HEK293 (cell line): ENCODE results near the gene RPL36A.

Experiments used
- CTCF ChIA-PET: fragments of 350-600 bp; formaldehyde crosslinking; extraction: SDS; loops from one replicate; lab custom pipeline; 2021; ENCODE audit warnings: antibody characterized with exemption; lab: Yijun Ruan, JAX
- POLR2A ChIA-PET: fragments of 300-600 bp; formaldehyde crosslinking; extraction: SDS; loops from one replicate; lab custom pipeline; 2020; ENCODE audit warnings: antibody characterized with exemption, inconsistent platforms; lab: Yijun Ruan, JAX
- H3K27ac ChIP-seq: fragments of 200-500 bp; sonication (Bioruptor generic); 2 replicates; pipeline ENCODE4 v1.5.1; 2014; ENCODE audit warnings: low read depth, low read length, control low read depth, inconsistent platforms; ENCODE audit errors: extremely low read depth
- H3K36me3 ChIP-seq, 2 experiments: fragments of 200-500 bp in 1 of 2; sonication (Bioruptor generic) in 1 of 2; 1 replicate in 1 of 2; 2 replicates in 1 of 2; pipeline ENCODE4 v1.5.1; 2014 to 2017; ENCODE audit warnings: inconsistent platforms in 2 of 2, low read length in 2 of 2; ENCODE audit not compliant: control insufficient read depth in 2 of 2, insufficient read depth in 1 of 2
- H3K4me1 ChIP-seq: fragments of 200-500 bp; sonication (Bioruptor generic); 2 replicates; pipeline ENCODE4 v1.5.1; 2014; ENCODE audit warnings: mild to moderate bottlenecking, low read length, inconsistent platforms; ENCODE audit not compliant: control insufficient read depth, insufficient read depth
- H3K4me3 ChIP-seq: 2 replicates; pipeline ENCODE4 v1.5.1; 2011; ENCODE audit warnings: low read depth, mild to moderate bottlenecking, control low read depth, low read length, moderate library complexity
- H3K9me3 ChIP-seq: fragments of 200-500 bp; sonication (Bioruptor generic); 2 replicates; pipeline ENCODE4 v1.5.1; 2014; ENCODE audit warnings: low read depth, low read length, inconsistent platforms; ENCODE audit not compliant: control insufficient read depth, insufficient read depth
- HOXA7 ChIP-seq: sonication (generic); formaldehyde crosslinking; IDR thresholded peaks from 2 replicates; pipeline ENCODE4 v1.8.1; 2022; ENCODE audit warnings: missing genetic modification reagents, borderline replicate concordance
- KLF8 ChIP-seq: fragments of 450-650 bp; formaldehyde crosslinking; IDR thresholded peaks from 2 replicates; pipeline ENCODE4 v1.5.1; 2016; ENCODE audit warnings: missing biosample characterization, missing genetic modification characterization
- OSR2 ChIP-seq: fragments of 450-650 bp; formaldehyde crosslinking; IDR thresholded peaks from 2 replicates; pipeline ENCODE4 v1.5.1; 2016; ENCODE audit warnings: missing biosample characterization, missing genetic modification characterization
- WT1 ChIP-seq: fragments of 450-650 bp; formaldehyde crosslinking; IDR thresholded peaks from 2 replicates; pipeline ENCODE4 v1.5.1; 2016; ENCODE audit warnings: missing biosample characterization, missing genetic modification characterization
- ZBTB44 ChIP-seq: fragments of 450-650 bp; IDR thresholded peaks from 2 replicates; pipeline ENCODE4 v1.5.1; 2018; ENCODE audit warnings: missing biosample characterization, mild to moderate bottlenecking, missing genetic modification characterization
- ZEB2 ChIP-seq: fragments of 450-650 bp; formaldehyde crosslinking; IDR thresholded peaks from 2 replicates; pipeline ENCODE4 v1.5.1; 2016; ENCODE audit warnings: missing biosample characterization, missing genetic modification characterization
- ZNF121 ChIP-seq: fragments of 450-650 bp; formaldehyde crosslinking; IDR thresholded peaks from 2 replicates; pipeline ENCODE4 v1.5.1; 2016; ENCODE audit warnings: missing biosample characterization, missing genetic modification characterization
- ZNF362 ChIP-seq: fragments of 450-650 bp; formaldehyde crosslinking; IDR thresholded peaks from 2 replicates; pipeline ENCODE4 v1.5.1; 2016; ENCODE audit warnings: missing biosample characterization, missing genetic modification characterization
- ZNF433 ChIP-seq: fragments of 450-650 bp; formaldehyde crosslinking; IDR thresholded peaks from 2 replicates; pipeline ENCODE4 v1.5.1; 2016; ENCODE audit warnings: missing biosample characterization, missing genetic modification characterization, low read depth
- ZNF513 ChIP-seq: fragments of 450-650 bp; IDR thresholded peaks from 2 replicates; pipeline ENCODE4 v1.5.1; 2018; ENCODE audit warnings: missing biosample characterization, missing genetic modification characterization
- ZNF518A ChIP-seq: fragments of 450-650 bp; formaldehyde crosslinking; conservative IDR thresholded peaks from 2 replicates; pipeline ENCODE4 v1.5.1; 2016; ENCODE audit warnings: low read depth, missing biosample characterization, missing genetic modification characterization
- ZNF544 ChIP-seq: fragments of 450-650 bp; formaldehyde crosslinking; IDR thresholded peaks from 2 replicates; pipeline ENCODE4 v1.5.0; 2017; ENCODE audit warnings: missing biosample characterization, missing genetic modification characterization
- ZNF548 ChIP-seq: fragments of 450-650 bp; formaldehyde crosslinking; IDR thresholded peaks from 2 replicates; pipeline ENCODE4 v1.5.1; 2016; ENCODE audit warnings: missing biosample characterization, missing genetic modification characterization
- ZNF560 ChIP-seq: fragments of 450-650 bp; formaldehyde crosslinking; IDR thresholded peaks from 2 replicates; pipeline ENCODE4 v1.5.1; 2017; ENCODE audit warnings: missing biosample characterization, missing genetic modification characterization, borderline replicate concordance
- ZNF785 ChIP-seq: fragments of 450-650 bp; formaldehyde crosslinking; IDR thresholded peaks from 2 replicates; pipeline ENCODE4 v1.5.1; 2016; ENCODE audit warnings: missing biosample characterization, missing genetic modification characterization
- ZNF837 ChIP-seq: fragments of 450-650 bp; formaldehyde crosslinking; IDR thresholded peaks from 2 replicates; pipeline ENCODE4 v1.5.1; 2016; ENCODE audit warnings: missing biosample characterization, missing genetic modification characterization
- TF ChIP-seq, protein P1 (sequence below): fragments of 450-650 bp; formaldehyde crosslinking; IDR thresholded peaks from 2 replicates; pipeline ENCODE4 v1.5.1; 2017; ENCODE audit warnings: missing biosample characterization, missing genetic modification characterization
- TF ChIP-seq, protein P2 (sequence below): IDR thresholded peaks from 2 replicates; pipeline ENCODE4 v1.6.1; 2011; ENCODE audit warnings: mild to moderate bottlenecking, low read depth, low read length, borderline replicate concordance

The RPL36A gene

DNA sequence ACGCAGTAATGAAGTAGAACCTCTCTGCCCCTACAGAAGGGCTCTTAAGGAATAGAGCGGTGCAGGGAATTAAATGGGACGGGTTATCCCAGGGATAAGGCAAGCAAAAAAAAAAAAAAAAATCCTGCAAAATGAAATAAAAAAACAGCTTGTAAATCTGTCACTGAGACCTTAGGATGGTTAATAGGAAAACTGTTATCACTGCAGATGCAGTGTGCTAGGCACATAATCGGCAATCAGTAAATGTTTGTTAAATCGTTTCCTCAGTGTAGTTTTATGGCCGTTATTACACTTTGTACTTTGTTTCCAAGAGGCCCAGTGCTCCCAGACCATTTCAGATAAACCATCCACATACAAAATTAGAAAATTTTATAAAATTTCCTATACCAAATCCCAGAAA lies 18.2 kb downstream of the RPL36A start (continued):
- no peak for TF ChIP-seq ZNF513
- TF ChIP-seq ZNF362, result peak; percentile 78; the same call in 1 of the 2 replicates
- no peak for TF ChIP-seq ZNF544 (tag by site-specific recombination)

GRCh38 chrX:101410461-101410860 lies 19.6 kb downstream of the RPL36A start:
- Histone ChIP-seq H3K9me3 (no peaks in the 10 kb centered on the region), H3K36me3 (peaks cover 0 to 22% of the 10 kb centered on the region in 2 experiments; a peak in 2 of 3 replicates), H3K27ac (no peak overlapping the region), H3K4me1 (peaks cover 6% of the 10 kb centered on the region), H3K4me3 (no peak overlapping the region)
- CTCF ChIA-PET, result no interaction called here
- TF ChIP-seq ZEB2 (no peak), ZNF433 (tag by site-specific recombination) (no peak), OSR2 (tag by site-specific recombination) (no peak), KLF8 (no peak), WT1 (tag by site-specific recombination) (no peak), ZNF785 (tag by site-specific recombination) (no peak), ZNF560 (tag by site-specific recombination) (no peak), ZNF121 (tag by site-specific recombination) (no peak), ZNF548 (tag by site-specific recombination) (no peak)
- POLR2A ChIA-PET, result no interaction called here

GRCh38 chrX:101411984-101412383 lies 21.2 kb downstream of the RPL36A start:
- POLR2A ChIA-PET, result interaction anchor here (2.0 kb wide), 1 partner anchor 21 kb away, joined by 6 read pairs; the partner anchor contains the start of gene RPL36A
- Histone ChIP-seq H3K36me3 (peaks cover 0 to 22% of the 10 kb centered on the region in 2 experiments; a peak in 2 of 3 replicates), H3K27ac (no peak overlapping the region), H3K9me3 (no peaks in the 10 kb centered on the region), H3K4me3 (no peak overlapping the region), H3K4me1 (peaks cover 6% of the 10 kb centered on the region)
- CTCF ChIA-PET, result interaction anchor here (0.6 kb wide), 1 partner anchor 933 kb away, joined by 3 read pairs; no protein-coding TSS in a partner anchor
- TF ChIP-seq, protein P1, sequence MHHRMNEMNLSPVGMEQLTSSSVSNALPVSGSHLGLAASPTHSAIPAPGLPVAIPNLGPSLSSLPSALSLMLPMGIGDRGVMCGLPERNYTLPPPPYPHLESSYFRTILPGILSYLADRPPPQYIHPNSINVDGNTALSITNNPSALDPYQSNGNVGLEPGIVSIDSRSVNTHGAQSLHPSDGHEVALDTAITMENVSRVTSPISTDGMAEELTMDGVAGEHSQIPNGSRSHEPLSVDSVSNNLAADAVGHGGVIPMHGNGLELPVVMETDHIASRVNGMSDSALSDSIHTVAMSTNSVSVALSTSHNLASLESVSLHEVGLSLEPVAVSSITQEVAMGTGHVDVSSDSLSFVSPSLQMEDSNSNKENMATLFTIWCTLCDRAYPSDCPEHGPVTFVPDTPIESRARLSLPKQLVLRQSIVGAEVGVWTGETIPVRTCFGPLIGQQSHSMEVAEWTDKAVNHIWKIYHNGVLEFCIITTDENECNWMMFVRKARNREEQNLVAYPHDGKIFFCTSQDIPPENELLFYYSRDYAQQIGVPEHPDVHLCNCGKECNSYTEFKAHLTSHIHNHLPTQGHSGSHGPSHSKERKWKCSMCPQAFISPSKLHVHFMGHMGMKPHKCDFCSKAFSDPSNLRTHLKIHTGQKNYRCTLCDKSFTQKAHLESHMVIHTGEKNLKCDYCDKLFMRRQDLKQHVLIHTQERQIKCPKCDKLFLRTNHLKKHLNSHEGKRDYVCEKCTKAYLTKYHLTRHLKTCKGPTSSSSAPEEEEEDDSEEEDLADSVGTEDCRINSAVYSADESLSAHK (tag by site-specific recombination), result no peak
- TF ChIP-seq ZNF513 (no peak), ZNF518A (tag by site-specific recombination) (no peak), HOXA7 (CRISPR knock-in tag) (no peak), ZNF121 (tag by site-specific recombination) (no peak), ZBTB44 (tag by site-specific recombination) (no peak), ZNF837 (tag by site-specific recombination) (no peak), WT1 (tag by site-specific recombination) (no peak)
- TF ChIP-seq, protein P2, sequence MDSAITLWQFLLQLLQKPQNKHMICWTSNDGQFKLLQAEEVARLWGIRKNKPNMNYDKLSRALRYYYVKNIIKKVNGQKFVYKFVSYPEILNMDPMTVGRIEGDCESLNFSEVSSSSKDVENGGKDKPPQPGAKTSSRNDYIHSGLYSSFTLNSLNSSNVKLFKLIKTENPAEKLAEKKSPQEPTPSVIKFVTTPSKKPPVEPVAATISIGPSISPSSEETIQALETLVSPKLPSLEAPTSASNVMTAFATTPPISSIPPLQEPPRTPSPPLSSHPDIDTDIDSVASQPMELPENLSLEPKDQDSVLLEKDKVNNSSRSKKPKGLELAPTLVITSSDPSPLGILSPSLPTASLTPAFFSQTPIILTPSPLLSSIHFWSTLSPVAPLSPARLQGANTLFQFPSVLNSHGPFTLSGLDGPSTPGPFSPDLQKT, result no peak
